Jurkat, Clone E6-1 (cell line): Measurements from ENCODE around the gene HAND1.

ENCODE experiments used
- DNase-seq: peaks from one replicate; pipeline ENCODE4 v3.0.0-alpha.2; 2011; ENCODE audit warnings: low read depth, low spot score
- H3K4me3 ChIP-seq: 2 replicates; pipeline ENCODE4 v1.5.1; 2011; ENCODE audit warnings: mild to moderate bottlenecking, low read length, control low read depth, moderate library complexity

HAND1 gene

DNA sequence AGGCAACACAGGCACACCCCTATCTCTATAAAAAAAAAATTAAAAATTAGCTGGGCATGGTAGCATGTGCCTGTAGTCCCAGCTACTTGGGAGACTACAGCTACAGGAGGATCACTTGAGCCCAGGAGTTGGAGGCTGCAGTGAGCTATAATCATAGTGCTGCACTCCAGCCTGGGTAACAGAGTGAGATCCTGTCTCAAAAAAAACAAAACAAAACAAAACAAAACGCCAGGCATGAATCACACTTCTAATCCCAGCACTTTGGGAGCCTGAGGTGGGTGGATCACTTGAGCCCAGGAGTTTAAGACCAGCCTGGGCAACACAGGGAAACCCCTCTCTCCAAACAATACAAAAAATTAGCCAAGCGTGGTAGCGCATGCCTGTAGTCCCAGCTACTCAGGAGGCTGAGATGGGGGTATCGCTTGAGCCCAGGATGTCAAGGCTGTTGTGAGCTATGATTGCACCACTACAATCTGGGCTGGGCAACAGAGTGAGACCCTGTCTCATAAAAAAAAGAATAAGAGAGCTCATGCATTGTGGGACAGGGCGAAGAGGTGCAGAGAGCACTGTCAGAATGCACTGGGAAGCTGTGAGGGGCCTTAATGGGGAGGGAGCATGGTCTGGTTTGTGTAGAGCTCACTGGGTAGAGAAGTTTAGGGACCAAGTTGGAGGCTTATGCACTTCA lies 40.6 kb downstream of the HAND1 start:
- H3K4me3 ChIP-seq = no peak overlapping the region

DNA sequence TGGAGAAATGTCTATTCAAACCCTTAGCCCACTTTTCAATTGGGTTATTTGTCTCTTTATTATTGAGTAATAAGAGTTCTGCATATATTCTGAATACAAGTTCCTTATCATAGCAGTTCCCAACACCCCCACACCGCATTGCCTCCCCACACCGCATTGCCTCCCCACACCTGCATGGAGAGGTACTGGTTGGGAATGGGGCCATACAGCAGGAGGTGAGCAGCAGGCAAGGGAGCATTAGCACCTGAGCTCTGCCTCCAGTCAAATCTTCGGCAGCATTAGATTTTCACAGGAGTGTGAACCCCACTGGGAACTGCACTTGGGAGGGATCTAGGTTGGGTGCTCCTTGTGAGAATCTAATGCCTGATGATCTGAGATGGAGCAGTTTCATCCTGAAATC lies 42.8 kb downstream of the HAND1 start:
- DNase-seq = no peak

More for the DNA sequence above, 40.6 kb downstream of the HAND1 start:
- no peak for DNase-seq

DNA sequence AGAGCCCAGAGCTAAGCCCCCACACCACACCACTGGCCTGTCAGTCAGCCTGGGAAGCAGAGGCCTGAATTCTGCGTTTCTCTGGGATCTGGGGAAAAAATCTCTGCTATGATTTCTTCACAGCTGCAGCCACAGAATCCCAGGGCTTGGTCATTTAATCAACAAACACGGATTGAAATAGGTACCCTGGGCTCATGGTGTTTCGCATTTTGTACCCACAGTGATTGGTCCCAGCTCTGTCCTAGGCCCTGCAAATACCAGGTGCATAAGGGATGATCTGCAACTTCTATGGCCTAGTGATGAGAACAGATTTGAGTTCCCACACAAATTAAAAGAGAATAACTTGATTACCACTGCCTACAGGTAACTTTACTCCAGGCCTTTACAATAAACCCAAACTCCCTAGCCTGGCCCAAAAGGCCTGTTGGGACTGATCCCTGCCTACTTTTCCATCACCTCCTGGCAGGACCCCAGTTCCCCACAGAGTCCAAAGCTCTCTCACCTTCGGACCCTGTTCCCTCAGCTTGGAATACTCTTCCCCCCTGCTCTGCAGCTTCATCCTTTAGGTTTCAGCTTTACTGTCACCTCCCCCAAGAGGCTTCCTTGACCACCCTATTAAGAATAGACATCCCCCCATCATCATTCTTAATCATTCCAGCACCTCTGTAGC lies 46.9 kb downstream of the HAND1 start:
- H3K4me3 ChIP-seq = no peak overlapping the region
- DNase-seq = no peak

More for the DNA sequence above, 42.8 kb downstream of the HAND1 start:
- H3K4me3 ChIP-seq = no peak overlapping the region

DNA sequence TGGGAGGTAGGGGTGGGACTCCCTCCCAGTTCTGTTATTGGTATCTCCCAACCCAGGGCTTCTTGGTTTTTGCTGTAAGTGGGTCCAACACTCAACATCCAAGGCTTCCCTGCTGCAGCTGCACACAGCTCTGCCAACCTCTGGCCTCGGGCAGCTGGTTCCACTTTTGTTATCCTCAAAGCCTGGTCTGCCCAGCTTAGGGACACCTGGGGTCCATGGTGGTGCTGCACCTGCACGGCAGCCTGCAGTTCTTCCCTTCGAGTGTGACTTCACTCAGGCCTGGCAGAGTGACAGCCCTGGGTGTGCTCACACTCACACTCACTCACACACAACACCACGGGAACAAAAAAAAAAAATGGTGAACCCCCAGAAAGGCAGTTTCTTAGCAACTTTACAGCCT lies 47.6 kb downstream of the HAND1 start:
- DNase-seq = no peak
- H3K4me3 ChIP-seq = no peak overlapping the region

DNA sequence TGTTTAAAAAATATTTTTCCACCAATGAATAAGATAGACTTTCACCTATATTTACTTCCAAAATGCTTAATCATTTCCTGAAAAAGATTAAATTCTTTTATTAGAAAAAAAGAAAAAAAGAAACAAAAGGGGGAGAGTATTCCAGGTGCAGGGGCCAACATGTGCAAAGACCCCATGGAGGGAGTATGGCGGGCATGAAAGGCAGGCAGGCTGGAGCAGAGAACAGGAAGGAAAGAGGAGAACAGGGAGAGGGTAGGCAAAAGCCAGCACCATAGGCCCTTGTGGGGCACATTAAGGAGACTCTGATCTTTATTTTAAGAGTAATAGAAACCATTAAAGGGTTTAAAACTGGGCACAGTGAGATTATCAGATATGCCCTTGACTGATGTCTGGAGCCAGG lies 48.7 kb downstream of the HAND1 start:
- no peak overlapping the region for H3K4me3 ChIP-seq
- no peak for DNase-seq

DNA sequence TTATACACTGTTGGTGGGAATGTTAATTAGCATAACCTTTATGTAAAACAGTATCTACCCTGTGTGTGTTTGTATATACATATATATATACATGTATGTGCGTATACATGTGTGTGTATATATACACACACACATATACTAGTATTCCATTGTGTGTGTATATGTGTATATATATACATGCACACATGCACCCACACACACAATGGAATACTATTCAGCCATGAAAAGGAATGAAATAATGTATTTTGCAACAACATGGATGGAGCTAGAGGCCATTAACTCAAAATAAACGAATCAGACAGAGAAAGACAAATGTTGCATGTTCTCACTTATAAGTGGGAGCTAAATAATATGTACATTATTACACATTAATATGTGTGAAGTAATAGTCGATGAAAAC lies 49.8 kb downstream of the HAND1 start:
- no peak overlapping the region for H3K4me3 ChIP-seq

More for the DNA sequence above, 49.8 kb downstream of the HAND1 start:
- no peak for DNase-seq
